WTC11 (cell line): ENCODE results near the gene CARD9.

Experiments used
- CREB1 ChIP-seq: sonication (generic); formaldehyde crosslinking; IDR thresholded peaks from 2 replicates; pipeline ENCODE4 v1.8.0; 2023; ENCODE audit warnings: mild to moderate bottlenecking, missing genetic modification reagents
- KAT7 ChIP-seq: sonication (generic); formaldehyde crosslinking; IDR thresholded peaks from 2 replicates; pipeline ENCODE4 v1.8.1; 2023; ENCODE audit warnings: missing genetic modification reagents, mild to moderate bottlenecking, borderline replicate concordance
- NFYB ChIP-seq: sonication (generic); formaldehyde crosslinking; conservative IDR thresholded peaks from 2 replicates; pipeline ENCODE4 v1.8.0; 2022; ENCODE audit warnings: low read depth, missing genetic modification reagents
- TF ChIP-seq, protein P1 (sequence below): fragments of 200-600 bp; IDR thresholded peaks from 2 replicates; pipeline ENCODE4 v1.8.0; 2022; ENCODE audit warnings: antibody characterized with exemption
- TF ChIP-seq, protein P2 (sequence below): sonication (generic); formaldehyde crosslinking; IDR thresholded peaks from 2 replicates; pipeline ENCODE4 v1.8.0; 2022; ENCODE audit warnings: mild to moderate bottlenecking, missing genetic modification reagents

- TF ChIP-seq CREB1 (CRISPR knock-in tag) = no peak
- no peak for TF ChIP-seq NFYB (CRISPR knock-in tag)
- TF ChIP-seq, protein P1, sequence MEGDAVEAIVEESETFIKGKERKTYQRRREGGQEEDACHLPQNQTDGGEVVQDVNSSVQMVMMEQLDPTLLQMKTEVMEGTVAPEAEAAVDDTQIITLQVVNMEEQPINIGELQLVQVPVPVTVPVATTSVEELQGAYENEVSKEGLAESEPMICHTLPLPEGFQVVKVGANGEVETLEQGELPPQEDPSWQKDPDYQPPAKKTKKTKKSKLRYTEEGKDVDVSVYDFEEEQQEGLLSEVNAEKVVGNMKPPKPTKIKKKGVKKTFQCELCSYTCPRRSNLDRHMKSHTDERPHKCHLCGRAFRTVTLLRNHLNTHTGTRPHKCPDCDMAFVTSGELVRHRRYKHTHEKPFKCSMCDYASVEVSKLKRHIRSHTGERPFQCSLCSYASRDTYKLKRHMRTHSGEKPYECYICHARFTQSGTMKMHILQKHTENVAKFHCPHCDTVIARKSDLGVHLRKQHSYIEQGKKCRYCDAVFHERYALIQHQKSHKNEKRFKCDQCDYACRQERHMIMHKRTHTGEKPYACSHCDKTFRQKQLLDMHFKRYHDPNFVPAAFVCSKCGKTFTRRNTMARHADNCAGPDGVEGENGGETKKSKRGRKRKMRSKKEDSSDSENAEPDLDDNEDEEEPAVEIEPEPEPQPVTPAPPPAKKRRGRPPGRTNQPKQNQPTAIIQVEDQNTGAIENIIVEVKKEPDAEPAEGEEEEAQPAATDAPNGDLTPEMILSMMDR = no peak
- TF ChIP-seq, protein P2, sequence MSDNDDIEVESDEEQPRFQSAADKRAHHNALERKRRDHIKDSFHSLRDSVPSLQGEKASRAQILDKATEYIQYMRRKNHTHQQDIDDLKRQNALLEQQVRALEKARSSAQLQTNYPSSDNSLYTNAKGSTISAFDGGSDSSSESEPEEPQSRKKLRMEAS = no peak
- no peak for TF ChIP-seq KAT7 (CRISPR knock-in tag)
These were observed 710 bp upstream of the CARD9 start for GRCh38 chr9:136374183-136374575.
